GM15510 (cell line): ENCODE results near the gene TPRX1.

Experiments
- POLR2A ChIP-seq: IDR thresholded peaks from 3 replicates; pipeline ENCODE4 v1.6.1; 2011; ENCODE audit warnings: borderline replicate concordance; ENCODE audit not compliant: insufficient read length; ENCODE audit errors: extremely low read depth

Gene TPRX1

DNA sequence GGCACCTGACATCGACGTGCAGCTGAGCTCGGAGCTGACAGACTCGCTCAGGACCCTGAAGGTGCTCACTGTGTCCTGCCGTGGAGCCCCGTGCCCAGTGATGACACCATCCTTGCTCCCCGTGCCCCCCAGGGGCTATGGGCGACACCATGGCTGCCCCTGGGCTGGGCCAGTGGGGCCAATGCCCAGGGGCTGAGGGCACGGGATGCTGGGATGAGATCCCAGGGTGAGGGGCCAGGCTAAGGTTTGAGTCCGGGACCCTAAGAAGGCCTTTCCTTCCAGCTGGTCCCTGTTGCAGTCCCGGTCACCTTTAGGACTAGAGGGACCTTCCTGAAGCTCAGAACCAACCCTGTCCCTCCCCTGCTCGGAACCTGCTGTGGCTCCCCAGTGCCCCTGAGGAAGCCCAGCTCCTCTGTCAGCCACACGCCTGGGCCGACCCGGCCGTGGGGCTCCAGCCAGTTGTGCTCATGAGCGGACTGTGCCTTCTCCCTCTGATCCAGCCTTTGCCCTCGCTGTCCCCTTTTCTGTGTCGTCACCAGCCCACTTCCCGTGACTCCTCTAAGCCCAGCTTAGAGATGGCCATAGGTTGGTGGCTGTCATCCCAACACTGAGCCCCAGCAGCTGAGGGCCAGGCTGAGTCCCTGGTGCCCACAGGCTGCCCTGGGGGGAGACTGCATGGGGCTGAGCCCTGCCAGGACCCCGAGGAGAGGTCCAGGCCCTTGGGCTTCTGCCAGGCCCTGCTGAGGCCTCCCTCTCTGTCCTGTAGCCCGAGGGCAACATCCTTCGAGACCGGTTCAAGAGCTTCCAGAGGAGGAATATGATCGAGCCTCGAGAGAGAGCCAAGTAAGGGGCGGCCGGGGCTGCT is 48.4 kb downstream of the TPRX1 start:
- no peak for TF ChIP-seq POLR2A

DNA sequence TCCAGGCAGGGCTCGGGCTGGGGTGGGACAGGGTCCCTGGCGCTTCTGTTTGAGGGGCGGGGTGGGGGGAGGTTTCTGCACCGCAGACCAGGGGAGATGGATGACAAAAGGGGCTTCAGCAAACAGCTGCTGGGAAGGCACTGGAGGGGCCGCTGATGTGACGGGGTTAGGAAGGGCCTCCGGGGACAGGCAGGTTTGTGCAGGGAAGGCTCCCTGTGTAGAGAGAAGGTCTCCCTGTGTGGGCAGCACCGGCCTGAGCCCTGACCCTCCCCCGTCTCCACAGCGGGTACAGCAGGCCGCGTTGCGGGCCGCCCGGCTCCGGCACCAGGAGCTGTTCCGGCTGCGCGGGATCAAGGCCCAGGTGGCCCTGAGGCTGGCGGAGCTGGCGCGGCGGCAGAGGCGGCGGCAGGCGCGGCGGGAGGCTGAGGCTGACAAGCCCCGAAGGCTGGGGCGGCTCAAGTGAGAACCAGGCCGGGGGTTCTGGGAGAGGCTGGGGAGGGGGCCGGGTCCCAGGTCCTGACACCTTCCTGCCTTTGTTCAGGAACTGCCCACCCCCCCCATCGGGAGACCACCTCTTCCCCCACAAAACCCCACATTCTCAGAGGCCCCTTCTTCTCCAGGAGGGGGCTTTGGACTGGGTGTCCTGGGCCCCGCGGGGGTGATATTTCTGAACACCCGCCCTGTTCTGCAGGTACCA is 49.1 kb downstream of the TPRX1 start:
- TF ChIP-seq POLR2A = no peak

DNA sequence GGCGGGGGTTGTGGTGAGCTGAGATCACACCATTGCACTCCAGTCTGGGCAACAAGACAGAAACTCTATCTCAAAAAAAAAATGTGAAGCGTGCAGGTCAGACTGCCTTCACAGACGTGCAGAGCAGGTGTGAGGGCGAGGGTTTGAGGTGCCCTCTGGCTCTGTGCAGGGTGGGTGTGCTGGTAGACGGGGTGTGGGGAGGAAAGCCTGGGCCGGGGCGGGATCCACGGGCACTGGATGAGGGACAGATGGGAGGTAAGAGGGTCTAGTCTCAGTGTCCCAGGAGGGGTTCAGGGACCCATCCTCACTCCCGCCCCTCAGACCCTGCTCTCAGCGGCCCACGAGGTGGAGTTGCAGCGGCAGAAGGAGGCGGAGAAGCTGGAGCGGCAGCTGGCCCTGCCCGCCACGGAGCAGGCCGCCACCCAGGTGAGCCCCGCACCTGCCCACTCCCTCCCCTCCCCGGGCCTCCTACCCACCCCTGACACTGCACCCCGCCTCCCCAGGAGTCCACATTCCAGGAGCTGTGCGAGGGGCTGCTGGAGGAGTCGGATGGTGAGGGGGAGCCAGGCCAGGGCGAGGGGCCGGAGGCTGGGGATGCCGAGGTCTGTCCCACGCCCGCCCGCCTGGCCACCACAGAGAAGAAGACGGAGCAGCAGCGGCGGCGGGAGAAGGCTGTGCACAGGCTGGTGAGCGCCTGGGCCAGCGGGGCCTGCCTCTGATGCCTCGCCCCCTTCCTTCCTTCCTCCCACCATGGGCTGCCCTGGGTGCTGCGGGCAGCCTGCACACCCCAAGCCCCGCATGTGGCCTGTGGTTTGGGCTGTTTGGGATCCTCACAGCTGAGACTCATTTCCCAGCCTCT is 49.9 kb downstream of the TPRX1 start:
- no peak for TF ChIP-seq POLR2A

DNA sequence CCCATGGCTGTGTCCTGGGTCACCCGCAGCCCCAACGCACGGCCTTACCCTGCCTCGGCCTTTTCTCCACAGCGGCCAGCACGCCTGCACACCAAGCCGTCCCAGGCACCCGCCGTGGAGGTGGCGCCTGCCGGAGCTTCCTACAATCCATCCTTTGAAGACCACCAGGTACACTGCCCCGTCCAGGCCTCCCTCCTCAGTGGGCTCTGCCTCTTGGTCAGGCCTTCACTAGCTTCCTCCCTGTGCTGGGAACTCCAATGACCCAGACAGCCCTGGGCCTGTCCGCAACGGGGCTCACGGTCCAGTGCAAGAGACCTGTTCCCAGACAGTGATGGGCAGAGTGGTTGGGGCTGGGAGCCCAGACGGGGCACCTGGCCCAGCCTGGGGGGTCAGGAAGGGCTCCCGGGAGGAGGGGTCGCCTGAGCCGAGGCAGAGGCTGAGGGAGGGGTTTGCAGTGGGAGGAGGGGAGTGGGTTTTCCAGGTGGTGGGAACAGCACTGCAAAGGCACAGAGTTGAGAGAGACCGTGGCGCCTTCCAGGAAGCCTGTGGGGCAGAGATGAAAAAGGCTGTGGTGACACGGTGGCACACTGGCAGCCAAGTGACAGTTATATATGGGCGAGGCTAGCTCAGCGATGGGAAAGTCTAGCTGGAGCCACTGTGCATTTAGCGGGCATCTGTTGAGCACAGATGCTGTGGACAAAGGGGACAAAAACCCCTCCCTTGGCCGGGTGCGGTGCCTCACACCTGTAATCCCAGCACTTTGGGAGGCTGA is 51.7 kb downstream of the TPRX1 start:
- no peak for TF ChIP-seq POLR2A
